NOMO-1 treated with DMSO at 0.1 percent for 48 hours (cell line): ENCODE results near the gene KCTD1.

Source experiments
- DNase-seq: peaks from one replicate; lab custom pipeline; 2025; ENCODE audit not compliant: unreplicated experiment; lab: John Stamatoyannopoulos, UW

The KCTD1 gene

GRCh38 chr18:26548415-26549262 lies at the start of gene KCTD1:
Gene KCTD1 (minus strand): TSS chr18:26548553. CDS start chr18:26548536, 17 bp downstream.
- DNase-seq = peak; percentile 80

GRCh38 chr18:26593365-26594320 lies 45.3 kb upstream of the KCTD1 start:
- no peak for DNase-seq

GRCh38 chr18:26584745-26585144 lies 36.4 kb upstream of the KCTD1 start:
- DNase-seq = no peak

- no peak for DNase-seq
Observed at GRCh38 chr18:26579941-26580618, 31.7 kb upstream of the KCTD1 start.

GRCh38 chr18:26575865-26576217 lies 27.5 kb upstream of the KCTD1 start:
- DNase-seq = no peak

GRCh38 chr18:26574958-26575864 lies 26.9 kb upstream of the KCTD1 start:
- DNase-seq = no peak

- no peak for DNase-seq
Observed at GRCh38 chr18:26568926-26569665, 20.7 kb upstream of the KCTD1 start.

GRCh38 chr18:26568513-26568912 lies 20.2 kb upstream of the KCTD1 start:
- no peak for DNase-seq

GRCh38 chr18:26566874-26567555 lies 18.7 kb upstream of the KCTD1 start:
- DNase-seq = no peak

- no peak for DNase-seq
Observed at GRCh38 chr18:26565514-26565913, 17.2 kb upstream of the KCTD1 start.

GRCh38 chr18:26563024-26563423 lies 14.7 kb upstream of the KCTD1 start:
- no peak for DNase-seq

- DNase-seq = no peak
Observed at GRCh38 chr18:26562568-26562967, 14.2 kb upstream of the KCTD1 start.

GRCh38 chr18:26561769-26562168 lies 13.4 kb upstream of the KCTD1 start:
- DNase-seq = no peak

GRCh38 chr18:26556573-26556972 lies 8.2 kb upstream of the KCTD1 start:
- no peak for DNase-seq

- DNase-seq = no peak
Observed at GRCh38 chr18:26555804-26556553, 7.6 kb upstream of the KCTD1 start.

GRCh38 chr18:26553943-26554342 lies 5.6 kb upstream of the KCTD1 start:
- DNase-seq = no peak

- DNase-seq = no peak
Observed at GRCh38 chr18:26551695-26552081, 3.3 kb upstream of the KCTD1 start.

- DNase-seq = no peak
Observed at GRCh38 chr18:26550998-26551694, 2.8 kb upstream of the KCTD1 start.
